Measurements from ENCODE around the gene SNRNP25.
A peak's percentile ranks its signal among the peaks of the same experiment; 100 is the strongest.

Gene SNRNP25

GRCh38 chr16:78444-79150 lies 25.0 kb downstream of the SNRNP25 start:
- no peak for DNase-seq (ENCODE audit: low spot score)

- no peak for DNase-seq (ENCODE audit: low spot score)
Measured at GRCh38 chr16:79151-80054, 25.8 kb downstream of the SNRNP25 start.

GRCh38 chr16:83060-83603 lies 29.5 kb downstream of the SNRNP25 start:
- DNase-seq (ENCODE audit: low spot score): no peak

- no peak for DNase-seq (ENCODE audit: low spot score)
Measured at GRCh38 chr16:83781-84615, 30.4 kb downstream of the SNRNP25 start.

- peak; percentile 35 for DNase-seq (ENCODE audit: low spot score)
Measured at GRCh38 chr16:84718-85406, 31.2 kb downstream of the SNRNP25 start.

GRCh38 chr16:85407-85782 lies 31.8 kb downstream of the SNRNP25 start:
- DNase-seq (ENCODE audit: low spot score): no peak

- DNase-seq (ENCODE audit: low spot score): no peak
Measured at GRCh38 chr16:85865-86264, 32.2 kb downstream of the SNRNP25 start.

- DNase-seq (ENCODE audit: low spot score): no peak
Measured at GRCh38 chr16:86483-86952, 32.9 kb downstream of the SNRNP25 start.

- DNase-seq (ENCODE audit: low spot score): no peak
Measured at GRCh38 chr16:88613-89012, 35.0 kb downstream of the SNRNP25 start.

- no peak for DNase-seq (ENCODE audit: low spot score)
Measured at GRCh38 chr16:89391-90302, 36.0 kb downstream of the SNRNP25 start.

- DNase-seq (ENCODE audit: low spot score): no peak
Measured at GRCh38 chr16:91484-91883, 37.9 kb downstream of the SNRNP25 start.

GRCh38 chr16:92431-93339 lies 39.1 kb downstream of the SNRNP25 start:
- DNase-seq (ENCODE audit: low spot score): no peak

- DNase-seq (ENCODE audit: low spot score): no peak
Measured at GRCh38 chr16:94918-95265, 41.3 kb downstream of the SNRNP25 start.

GRCh38 chr16:96935-97381 lies 43.3 kb downstream of the SNRNP25 start:
- DNase-seq (ENCODE audit: low spot score): peak; percentile 90

- DNase-seq (ENCODE audit: low spot score): no peak
Measured at GRCh38 chr16:97822-98221, 44.2 kb downstream of the SNRNP25 start.

GRCh38 chr16:100989-101388 lies 47.4 kb downstream of the SNRNP25 start:
- DNase-seq (ENCODE audit: low spot score): no peak

GRCh38 chr16:101586-101985 lies 48.0 kb downstream of the SNRNP25 start:
- no peak for DNase-seq (ENCODE audit: low spot score)

GRCh38 chr16:102060-102855 lies 48.6 kb downstream of the SNRNP25 start:
- no peak for DNase-seq (ENCODE audit: low spot score)
